ENCODE measurements around the gene NRXN3.

- TF ChIP-seq CTCF (IDR thresholded peaks at IDR 0.05 in 4 of 5, conservative IDR thresholded peaks at IDR 0.05 in 1 of 5) (no peak), POLR2A (IDR thresholded peaks at IDR 0.05) (no peak)
Measured at GRCh38 chr14:78207414-78207813, 37.2 kb downstream of the NRXN3 start.
